ENCODE data around the gene PCMTD2.
A peak's percentile ranks its signal among the peaks of the same experiment; 100 is the strongest.

PCMTD2 gene

DNA sequence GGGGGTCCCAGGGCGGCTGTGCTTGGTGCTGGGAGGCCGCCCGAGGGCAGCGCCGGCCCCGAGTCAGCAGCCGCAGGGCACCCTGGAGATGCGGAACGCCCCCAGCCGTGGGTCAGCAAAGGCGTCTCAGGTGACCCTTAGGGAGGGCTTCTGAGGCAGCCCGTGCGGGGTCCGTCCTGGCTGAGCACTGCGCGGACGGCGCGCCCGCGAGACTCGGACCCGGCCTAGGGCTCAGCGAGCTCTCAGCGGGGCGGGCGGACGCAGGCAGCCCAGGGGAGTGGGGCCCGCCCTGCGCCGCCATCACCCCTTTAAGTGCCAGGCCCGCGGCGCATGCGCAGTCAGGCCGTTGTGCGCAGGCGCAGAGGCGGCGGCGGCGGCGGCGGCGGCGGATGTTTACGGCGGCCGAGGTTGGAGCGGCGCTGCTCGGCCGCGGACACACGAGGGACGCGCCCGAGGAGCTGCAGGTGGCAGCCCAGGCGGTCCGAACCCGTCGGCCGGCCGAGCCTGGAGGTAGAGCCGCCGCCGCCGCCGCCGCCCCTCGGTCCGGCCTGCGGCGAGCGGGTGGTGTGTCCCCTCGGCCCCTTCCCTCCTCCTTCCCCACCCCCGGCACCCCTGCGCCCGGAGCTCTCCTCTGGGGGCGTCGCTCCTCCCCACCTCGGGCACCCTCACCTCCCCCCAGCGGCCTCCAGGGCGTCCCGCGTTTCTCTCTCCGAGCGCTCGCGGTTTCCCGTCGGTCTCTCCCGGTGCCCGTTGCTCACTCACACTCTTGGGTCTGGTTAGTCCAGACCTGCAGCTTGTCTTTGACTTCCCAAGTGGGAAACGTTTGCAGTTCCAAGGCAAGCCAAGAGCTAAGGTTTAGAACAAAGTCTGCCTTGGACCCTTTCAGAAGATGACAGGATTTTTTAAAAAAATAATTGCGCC lies at the start of gene PCMTD2:
TSS of gene PCMTD2 (plus strand) at position 388 of the 921 bp plus-strand sequence. CDS start 4,218 bp downstream, outside the sequence.
- peak in 1 of 2 experiments; percentile 17 for DNase-seq

DNA sequence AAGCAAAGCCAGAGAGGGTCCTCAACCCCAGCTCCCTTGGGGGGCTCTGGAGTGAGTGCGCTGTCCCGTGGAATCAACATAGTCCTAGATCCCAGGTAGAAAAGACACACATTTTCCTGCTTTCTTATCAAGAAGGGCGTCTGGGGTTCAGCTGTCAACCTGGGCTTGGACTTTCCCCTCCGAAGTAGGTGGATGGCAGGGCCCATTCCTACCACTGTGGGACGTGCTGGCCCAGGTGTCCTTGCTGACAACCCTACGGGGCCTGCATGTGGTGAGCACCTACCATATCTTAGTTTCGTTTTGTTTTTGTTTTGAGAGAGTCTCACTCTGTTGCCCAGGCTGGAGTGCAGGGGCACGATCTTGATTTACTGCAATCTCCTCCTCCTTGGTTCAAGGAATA lies 48.9 kb upstream of the PCMTD2 start:
- no peak for DNase-seq

- no peak for DNase-seq
Measured at GRCh38 chr20:64207641-64208590, 47.6 kb upstream of the PCMTD2 start.

- no peak for DNase-seq
Measured at GRCh38 chr20:64209148-64209547, 46.4 kb upstream of the PCMTD2 start.

GRCh38 chr20:64210656-64211369 lies 44.7 kb upstream of the PCMTD2 start:
- no peak for DNase-seq

DNA sequence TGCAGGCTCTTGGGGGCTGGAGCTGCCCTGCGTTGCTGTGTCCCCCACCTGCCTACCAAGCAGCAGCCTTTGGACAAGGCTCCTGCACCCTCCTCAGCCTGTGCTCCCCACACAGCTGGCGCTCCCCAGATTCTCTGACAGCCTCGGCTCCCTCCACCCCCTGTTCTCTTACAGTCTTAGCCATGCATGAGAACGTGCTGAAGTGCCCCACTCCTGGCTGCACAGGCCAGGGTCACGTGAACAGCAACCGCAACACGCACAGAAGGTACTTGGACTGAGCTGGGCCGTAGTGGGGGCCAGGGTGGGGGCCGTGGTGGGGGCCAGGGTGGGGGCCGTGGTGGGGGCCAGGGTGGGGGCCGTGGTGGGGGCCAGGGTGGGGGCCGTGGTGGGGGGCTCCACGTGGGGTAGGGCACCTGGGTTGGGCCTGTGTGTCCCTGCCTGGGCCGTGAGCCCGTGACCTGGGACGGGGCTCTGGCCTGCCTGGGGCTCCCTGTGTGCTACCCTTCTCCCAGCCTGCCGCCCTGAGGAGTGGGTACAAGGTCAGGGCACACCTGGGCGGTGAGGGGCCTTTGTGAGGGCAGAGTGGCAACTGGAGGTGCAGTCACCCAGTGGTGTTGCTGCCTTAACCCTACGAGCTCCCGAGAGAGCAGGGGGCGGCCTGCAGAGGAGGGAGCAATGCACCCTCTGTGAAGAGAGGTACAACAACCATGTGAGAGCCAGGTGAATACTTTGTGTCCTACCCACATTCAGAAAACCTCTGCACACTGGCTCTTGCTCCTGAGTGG lies 43.5 kb upstream of the PCMTD2 start:
- DNase-seq = no peak

DNA sequence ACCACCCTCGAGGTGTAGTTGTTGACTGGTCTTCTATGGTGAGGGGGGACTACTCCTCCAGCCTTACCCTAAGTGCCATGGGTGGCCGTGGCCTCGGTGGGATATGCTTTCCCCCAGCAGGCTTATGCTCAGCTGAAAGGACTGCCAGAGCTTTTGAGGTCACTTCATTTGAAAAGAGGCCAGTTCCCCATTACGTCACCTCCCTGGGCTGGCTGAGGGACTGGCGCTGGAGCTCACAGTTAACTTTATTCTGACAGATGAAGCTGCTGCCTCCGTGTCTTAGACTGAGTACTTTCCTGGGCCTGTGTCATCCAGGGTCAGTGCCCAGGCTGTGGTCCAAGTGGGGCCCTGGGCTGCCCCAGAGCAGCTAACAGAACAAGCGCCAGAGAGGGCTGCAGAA lies 42.8 kb upstream of the PCMTD2 start:
- DNase-seq = peak; percentile 46 to 54

GRCh38 chr20:64214113-64214512 lies 41.4 kb upstream of the PCMTD2 start:
- DNase-seq = no peak

DNA sequence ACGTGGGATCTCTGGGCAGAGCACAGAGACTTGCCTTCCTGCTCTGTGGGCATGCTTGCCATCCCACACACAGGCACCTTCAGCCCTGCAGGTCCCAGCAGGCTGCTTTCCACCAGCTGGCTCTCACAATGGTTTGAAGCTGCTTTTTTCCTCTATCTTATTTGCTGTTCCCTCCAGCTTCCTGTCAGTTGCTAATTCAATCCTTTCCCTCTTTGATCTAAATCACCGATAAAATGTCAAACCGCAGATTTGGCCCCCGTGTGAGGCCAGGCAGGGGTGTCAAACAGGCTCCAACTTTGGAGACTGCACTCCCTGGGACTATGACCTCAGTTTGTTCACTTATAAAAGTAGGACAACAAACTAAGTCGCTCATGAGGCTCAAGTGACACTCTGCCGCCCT lies 40.6 kb upstream of the PCMTD2 start:
- no peak for DNase-seq

GRCh38 chr20:64216036-64216435 lies 39.5 kb upstream of the PCMTD2 start:
- DNase-seq = peak in 1 of 2 experiments; percentile 72

DNA sequence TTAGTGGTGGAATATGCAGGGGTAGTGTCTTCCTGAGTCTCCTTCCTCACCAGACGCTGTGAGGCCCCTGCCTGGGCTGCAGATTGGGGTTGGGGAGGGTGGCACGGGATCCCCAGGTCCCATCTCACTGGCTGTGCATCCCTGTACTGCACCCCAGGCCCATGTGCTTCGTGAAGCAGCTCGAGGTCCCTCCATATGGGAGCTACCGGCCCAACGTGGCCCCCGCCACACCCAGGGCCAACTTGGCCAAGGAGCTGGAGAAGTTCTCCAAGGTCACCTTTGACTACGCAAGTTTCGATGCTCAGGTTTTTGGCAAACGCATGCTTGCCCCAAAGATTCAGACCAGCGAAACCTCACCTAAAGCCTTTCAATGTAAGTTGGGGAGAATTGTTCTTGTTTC lies 38.6 kb upstream of the PCMTD2 start:
- no peak for DNase-seq

DNA sequence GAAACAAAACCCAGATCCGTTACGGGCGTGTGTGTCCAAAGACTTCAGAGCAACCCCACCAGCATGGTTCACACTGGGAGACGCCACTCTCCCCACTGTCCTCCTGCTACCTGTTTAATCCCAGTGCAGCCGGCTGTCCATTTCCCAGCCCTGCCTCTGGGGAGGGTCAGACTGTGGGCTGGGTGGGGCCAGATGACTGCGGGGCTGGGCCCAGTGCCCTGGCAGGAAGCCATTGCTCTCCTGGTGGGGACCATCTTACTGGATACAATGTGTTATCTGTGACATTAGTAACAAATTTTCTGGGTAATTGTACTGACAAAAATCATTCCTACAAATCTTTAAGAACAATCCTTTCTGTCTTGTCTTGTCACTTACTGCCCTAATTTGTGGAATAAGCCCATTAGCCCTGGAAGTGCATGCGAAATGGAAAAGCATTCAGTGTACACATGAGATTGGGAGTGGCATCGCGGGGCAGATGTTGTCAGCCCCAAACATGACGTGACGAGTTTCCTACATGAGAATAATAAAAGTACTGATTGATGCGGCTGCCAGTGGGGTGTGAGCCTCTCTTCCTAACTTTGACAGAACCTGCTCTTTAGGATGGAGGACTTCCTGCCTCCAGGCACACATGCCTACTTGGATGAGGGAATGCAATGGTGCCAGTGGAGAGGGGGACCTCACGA lies 37.9 kb upstream of the PCMTD2 start:
- no peak for DNase-seq

- no peak for DNase-seq
Measured at GRCh38 chr20:64219202-64219601, 36.3 kb upstream of the PCMTD2 start.

GRCh38 chr20:64219730-64220129 lies 35.8 kb upstream of the PCMTD2 start:
- DNase-seq = no peak

GRCh38 chr20:64220420-64220819 lies 35.1 kb upstream of the PCMTD2 start:
- no peak for DNase-seq

DNA sequence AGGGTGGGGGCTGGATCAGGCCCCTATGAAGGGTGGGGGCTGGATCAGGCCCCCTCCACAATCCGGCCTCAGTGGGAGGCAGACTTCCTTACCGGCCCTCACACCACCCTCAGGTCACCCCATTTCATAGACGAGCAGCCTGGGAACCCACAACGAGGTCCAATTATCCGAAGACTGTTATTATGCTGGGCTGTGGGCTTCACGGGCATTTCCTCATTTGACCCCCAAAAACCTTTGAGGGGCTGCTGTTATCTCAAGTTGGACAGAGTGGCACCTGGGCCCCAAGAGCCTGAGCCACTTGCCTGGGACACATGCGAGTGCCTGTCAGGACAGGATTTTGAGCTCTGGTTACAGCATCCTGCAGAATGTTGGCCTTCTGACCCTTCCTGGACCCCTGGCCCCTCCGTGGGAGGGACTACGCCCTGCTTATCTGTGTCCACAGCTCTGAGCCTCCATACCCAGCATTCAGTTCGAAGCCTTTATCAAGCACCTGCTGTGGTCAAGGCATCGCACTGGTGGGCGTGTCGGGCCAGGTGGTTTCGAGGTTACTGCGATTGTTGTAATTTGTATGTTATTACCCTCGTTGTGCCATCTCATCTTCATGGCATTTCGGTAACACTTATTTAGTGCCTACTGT lies 34.5 kb upstream of the PCMTD2 start:
- DNase-seq = no peak

GRCh38 chr20:64222291-64222735 lies 33.2 kb upstream of the PCMTD2 start:
- DNase-seq = no peak

DNA sequence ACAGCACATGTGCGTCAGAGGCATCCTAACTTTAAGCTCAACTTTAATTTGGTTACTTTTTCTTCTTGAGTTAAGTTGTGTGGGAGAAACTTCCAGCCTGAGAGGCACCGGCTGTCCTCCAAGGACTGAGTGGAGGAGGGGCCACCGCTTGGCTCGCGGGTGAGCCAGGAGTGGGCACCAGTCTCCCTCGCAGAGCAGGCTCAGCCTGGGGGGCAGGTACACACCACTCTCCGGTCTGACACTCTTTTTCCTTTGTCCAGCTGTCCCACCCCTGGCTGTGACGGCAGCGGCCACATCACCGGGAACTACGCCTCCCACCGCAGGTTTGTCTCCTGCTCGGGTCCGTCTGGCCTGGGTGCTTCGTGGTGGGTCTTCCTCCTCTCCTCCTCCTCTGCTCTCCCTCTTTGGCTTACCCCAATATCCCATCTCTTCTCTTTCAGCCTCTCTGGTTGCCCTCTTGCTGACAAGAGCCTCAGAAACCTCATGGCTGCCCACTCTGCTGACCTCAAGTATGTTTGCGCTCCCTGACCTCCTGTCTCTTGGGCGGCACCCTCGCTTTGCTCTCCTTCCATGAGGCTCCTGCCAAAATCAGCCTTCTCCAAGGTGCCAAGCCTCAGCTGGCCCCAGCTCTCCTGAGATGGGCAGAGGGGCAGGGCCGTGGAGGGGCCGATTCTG lies 32.6 kb upstream of the PCMTD2 start:
- DNase-seq = no peak

DNA sequence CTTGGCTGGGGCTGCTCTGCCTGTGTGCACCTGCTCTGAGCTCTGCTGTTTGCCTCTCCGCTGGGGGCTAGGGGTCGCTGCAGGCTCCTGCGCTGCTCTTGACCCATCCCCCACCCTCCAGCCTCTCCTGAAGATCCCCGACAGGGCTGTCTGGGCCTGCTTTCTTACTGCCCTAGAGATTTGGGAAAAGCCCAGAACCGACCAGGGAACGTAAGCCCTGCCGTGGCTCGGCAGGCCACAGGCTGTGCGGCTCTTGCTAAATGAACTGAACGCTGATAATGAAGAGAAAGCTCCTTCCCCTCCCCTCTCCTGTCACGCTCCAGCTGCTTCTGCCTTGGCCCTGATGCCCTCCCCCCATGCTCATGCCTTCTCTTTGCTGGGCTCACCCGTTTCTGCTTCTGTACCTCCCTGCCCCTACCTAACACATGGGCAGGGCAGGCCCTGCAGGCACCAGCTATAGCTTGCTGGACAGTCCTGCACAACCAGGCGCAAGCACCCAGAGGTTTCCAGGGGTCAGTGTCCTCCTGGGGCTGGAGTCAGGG lies 32.0 kb upstream of the PCMTD2 start:
- DNase-seq = no peak

All from cerebellar nuclear complex (tissue), 1 donor.